NT2/D1 (cell line): ENCODE measurements around the gene SELENOO.

Source experiments
- SUZ12 ChIP-seq: IDR thresholded peaks from 2 replicates; pipeline ENCODE4 v1.6.1; 2011; ENCODE audit not compliant: insufficient read length, insufficient read depth; ENCODE audit errors: extremely low read depth
- YY1 ChIP-seq: IDR thresholded peaks from 2 replicates; pipeline ENCODE4 v1.6.1; 2011; ENCODE audit not compliant: insufficient read length, insufficient read depth
- ZNF274 ChIP-seq: IDR thresholded peaks from 2 replicates; pipeline ENCODE4 v1.6.1; 2011; ENCODE audit warnings: mild to moderate bottlenecking, low read depth, low read length

GRCh38 chr22:50252082-50253045 lies 51.6 kb downstream of the SELENOO start:
- TF ChIP-seq YY1 (no peak), ZNF274 (no peak), SUZ12 (no peak)
